ENCODE data around the gene AMDHD1.

Gene AMDHD1, protein sequence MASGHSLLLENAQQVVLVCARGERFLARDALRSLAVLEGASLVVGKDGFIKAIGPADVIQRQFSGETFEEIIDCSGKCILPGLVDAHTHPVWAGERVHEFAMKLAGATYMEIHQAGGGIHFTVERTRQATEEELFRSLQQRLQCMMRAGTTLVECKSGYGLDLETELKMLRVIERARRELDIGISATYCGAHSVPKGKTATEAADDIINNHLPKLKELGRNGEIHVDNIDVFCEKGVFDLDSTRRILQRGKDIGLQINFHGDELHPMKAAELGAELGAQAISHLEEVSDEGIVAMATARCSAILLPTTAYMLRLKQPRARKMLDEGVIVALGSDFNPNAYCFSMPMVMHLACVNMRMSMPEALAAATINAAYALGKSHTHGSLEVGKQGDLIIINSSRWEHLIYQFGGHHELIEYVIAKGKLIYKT

DNA sequence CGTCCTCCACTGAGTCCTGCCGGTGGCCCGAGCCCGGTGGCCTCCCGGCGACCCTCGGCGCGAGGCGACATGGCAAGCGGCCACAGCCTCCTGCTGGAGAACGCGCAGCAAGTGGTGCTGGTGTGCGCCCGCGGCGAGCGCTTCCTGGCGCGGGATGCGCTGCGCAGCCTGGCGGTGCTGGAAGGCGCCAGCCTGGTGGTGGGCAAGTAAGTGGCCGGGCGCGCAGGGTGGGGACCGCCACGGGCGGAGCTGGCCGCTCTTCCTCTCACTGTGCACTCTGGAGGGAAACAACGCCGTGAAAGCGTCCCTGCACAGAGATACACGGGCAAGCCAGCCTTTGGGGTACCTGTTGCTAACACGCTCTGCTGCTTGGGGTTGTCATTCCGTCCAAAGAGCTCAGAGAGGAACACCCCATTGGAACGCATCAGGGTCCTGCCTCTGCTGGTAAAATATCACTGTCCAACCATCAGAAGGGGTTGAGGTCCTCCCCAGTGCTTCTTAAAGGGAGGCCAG, at the start of gene AMDHD1:
Gene AMDHD1, plus strand, starts transcription at position 2 of the 513 bp plus-strand sequence. Its CDS starts 68 bp downstream, at position 70.
- peak in 1 of 2 experiments; percentile 61 for DNase-seq

GRCh38 chr12:95896846-95897245, 46.3 kb upstream of the AMDHD1 start:
- DNase-seq: no peak

DNA sequence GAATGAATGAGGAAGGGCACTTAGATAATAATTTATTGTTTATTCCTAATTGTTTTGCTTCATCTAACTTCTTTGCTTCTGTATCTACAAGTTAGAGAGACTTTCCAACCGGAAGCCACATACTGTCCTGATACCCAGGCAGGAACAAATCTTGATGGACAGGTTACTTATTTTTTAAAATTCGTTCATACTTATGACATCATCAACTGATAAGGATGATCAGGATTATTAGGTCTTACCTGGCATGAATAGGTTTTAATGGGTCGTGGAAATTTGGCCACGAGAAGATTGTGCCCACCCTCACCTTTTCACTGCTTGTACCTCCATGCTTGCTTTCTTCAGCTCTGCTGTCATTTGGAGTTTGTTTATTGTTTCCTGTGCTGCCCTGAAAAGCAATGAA, 45.0 kb upstream of the AMDHD1 start:
- no peak for DNase-seq

DNA sequence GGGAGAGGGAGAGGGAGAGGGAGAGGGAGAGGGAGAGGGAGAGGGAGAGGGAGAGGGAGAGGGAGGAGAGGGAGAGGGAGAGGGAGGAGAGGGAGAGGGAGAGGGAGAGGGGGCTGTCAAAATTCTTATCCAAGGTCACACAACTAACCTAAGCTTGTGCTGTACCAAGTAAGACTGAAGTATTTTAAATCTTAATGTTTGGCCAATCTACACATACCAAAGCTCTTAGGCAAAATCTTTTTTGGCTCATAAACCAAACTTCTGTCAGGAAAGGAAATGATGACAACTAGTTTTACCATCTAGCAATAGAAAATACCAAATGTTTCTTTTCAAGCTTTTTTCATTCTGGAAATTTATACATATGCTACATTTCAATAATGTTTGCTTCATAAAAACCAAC, 34.6 kb upstream of the AMDHD1 start:
- DNase-seq: no peak

GRCh38 chr12:95909871-95910270, 33.3 kb upstream of the AMDHD1 start:
- DNase-seq: no peak

DNA sequence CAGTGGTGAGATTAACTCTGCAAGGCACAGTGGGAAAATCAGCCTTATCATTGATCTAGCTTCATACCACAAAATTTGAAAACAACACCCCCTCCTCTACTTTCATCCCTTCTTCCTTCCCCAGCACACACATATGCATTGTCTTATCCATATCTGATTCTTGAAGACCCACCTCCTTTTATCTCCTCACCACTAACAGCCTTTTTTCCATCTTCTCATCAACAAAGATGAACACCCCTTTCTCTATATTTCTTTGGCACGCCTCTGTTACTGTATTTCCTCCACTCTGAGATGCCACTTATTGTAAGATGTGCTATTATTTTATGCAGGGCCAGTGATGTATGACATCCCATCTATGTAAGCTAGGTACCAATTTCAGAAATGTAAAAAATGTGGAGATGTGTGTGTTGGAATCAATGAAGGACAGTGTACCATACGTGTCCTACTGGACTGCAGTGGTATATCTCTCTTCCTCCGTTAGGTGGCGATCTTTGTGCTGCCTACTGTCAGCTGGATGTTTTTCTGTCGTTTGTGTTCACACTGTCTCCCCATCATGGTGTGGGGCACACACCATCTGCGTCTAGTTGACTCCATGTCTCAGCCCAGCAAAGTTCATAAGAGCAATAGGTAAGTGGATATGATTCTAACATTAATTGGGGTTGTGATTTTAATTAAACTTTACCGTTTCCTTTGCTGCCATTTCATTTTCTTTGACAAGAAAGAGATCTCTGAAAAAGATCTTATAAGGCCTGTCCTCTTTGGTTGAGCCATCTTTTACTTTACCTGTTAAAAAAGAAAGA, 24.7 kb upstream of the AMDHD1 start:
- peak; percentile 49 to 68 for DNase-seq

- DNase-seq: no peak
These were observed 24.0 kb upstream of the AMDHD1 start for GRCh38 chr12:95919110-95919509.

DNA sequence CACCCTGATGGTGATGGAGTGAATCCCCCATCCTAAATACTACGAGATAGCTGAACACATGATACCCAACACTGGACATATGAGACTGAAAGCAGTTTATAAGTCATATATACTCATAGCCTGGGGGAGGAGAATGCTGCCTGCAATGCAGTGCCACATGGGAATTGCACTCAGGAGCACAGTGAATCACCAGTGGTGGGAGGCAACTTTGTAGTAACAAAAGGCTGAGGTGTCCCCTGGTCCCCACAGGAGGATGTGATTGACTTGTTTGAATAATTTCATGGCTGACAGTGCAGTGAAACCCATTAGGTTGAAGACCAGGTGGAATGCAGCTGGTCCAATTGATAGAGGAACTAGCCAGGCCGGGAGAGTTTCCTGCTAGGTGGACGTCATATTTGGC, 20.9 kb upstream of the AMDHD1 start:
- DNase-seq: no peak

DNA sequence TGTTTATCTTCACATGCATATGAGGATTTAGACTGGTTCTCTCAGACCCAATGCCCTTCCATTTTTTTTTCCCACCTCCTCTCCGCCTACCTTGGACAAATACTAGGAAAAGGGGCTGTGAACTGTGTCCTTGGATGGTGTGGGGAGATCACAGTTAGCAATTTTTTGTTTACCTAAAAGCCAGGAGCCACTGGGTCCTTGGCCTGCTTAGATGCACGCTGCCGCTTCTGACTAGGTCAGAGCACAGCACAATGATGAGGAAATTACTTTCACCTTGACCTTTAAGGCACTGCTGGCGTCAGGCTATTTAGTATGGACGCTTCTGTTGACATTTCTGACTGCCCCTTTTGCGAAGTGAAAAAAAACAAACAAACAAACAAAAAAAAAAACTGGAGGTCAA, 2.6 kb upstream of the AMDHD1 start:
- DNase-seq: no peak

DNA sequence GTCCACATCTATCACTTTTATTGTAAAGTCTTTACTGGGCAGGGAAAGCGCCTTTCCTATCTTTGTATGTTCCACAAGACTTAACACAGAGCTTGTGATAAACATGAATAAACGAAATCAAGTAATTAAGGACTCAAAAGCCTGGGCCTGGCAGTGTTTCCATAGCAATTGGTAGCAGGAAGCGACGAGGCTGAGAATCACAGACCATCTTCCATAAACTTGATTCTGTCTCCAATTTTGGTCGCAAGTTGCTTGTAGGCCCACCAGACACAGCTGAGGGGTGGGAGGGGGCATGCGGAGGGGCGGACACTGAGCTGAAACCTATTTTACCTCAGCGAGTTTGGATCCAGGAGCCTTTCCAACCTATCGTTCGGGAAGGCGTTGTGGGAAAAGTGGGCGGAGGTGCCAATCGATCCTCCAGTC, 1.0 kb upstream of the AMDHD1 start:
- DNase-seq: peak in 1 of 2 experiments; percentile 52

GRCh38 chr12:95942524-95943329, 404 bp upstream of the AMDHD1 start, which contains the start of gene CCDC38:
TSS of gene CCDC38 (minus strand) at chr12:95942614. CDS start at chr12:95936509, 6,105 bp downstream.
- DNase-seq: peak; percentile 75 to 89

- no peak for DNase-seq
These were observed 1.1 kb downstream of the AMDHD1 start for GRCh38 chr12:95944108-95944704.

- no peak for DNase-seq
These were observed 6.5 kb downstream of the AMDHD1 start for GRCh38 chr12:95949477-95950206.

- DNase-seq: no peak
These were observed 8.4 kb downstream of the AMDHD1 start for GRCh38 chr12:95951515-95951914.

DNA sequence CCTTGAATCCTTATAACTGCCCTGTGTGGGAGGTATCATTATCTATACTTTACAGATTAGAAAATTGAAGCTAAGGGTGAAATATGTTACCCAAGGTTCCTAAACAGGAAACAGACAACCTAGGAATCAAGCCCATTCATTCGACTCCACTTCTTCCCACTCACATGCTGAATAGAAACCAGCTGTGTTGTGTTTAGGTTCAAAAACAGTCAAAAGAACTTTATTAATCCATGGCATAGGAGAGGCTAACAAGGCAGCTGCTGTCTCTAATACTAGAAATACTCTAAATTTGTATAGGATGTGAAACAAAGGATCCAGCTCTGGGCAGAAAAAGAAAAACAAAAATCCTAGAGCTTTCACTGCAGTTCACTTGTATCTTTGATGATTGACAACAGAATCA, 9.9 kb downstream of the AMDHD1 start:
- DNase-seq: no peak

- no peak for DNase-seq
These were observed 12.5 kb downstream of the AMDHD1 start for GRCh38 chr12:95955549-95956159.

DNA sequence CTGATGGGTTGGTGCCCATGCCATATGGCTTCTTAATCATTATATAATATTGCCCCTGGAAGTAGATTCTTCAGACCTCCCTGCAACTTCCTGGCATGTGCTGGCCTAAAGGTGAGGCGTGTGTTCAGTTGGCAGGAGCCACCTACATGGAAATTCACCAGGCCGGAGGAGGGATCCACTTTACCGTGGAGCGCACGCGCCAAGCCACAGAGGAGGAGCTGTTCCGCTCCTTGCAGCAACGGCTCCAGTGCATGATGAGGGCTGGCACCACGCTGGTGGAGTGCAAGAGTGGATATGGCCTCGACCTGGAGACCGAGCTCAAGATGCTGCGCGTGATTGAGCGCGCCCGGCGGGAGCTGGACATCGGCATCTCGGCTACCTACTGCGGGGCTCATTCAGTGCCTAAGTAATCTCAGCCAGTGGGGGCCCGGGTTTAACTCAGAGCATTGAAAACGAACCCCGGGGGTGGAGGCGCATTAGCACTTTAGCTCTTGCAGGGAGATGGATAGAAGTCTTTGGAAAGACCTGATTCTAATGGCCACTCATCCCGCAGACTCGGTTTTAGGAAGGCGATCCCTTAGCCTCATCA, 13.5 kb downstream of the AMDHD1 start:
- no peak for DNase-seq

- peak; percentile 4 to 46 for DNase-seq
These were observed 16.0 kb downstream of the AMDHD1 start for GRCh38 chr12:95959107-95959506.

DNA sequence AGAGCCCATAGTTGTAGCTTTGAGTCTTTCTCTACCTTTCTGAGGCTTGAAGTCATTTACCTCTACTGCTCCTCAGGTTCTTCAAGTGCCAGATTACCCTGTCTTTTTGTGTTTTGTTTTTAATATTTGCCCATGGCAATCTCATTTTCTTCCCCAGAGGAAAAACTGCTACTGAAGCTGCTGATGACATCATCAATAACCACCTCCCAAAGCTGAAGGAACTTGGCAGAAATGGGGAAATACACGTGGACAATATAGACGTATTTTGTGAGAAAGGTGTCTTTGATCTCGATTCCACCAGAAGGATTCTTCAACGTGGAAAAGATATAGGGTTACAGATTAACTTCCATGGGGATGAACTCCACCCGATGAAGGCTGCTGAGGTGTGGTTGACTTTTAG, 17.1 kb downstream of the AMDHD1 start:
- no peak for DNase-seq

- DNase-seq: peak in 1 of 2 experiments; percentile 5
These were observed 19.1 kb downstream of the AMDHD1 start for GRCh38 chr12:95962222-95962621.

DNA sequence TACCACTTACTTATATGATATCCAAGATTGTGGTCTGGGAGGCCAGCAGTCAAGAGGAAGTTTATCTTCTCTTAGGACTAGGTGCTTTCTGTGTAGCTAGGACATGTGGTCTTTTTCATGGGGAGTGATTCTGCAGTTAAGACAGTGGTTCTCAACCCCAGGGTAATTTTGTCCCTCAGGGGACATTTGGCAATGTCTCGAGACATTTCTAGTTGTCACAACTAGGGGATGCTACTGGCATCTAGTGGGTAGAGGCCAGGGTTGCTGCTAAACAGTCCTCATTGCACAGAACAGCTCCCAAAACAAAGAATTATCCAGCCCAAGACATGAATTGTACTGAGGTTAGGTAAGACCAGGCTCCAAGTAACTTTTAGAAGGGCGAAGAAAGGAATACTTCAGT, 20.0 kb downstream of the AMDHD1 start:
- DNase-seq: peak; percentile 3 to 34

Measured in NCI-H524 (cell line).